Panc1 (cell line): ENCODE measurements around the gene MTUS2.

Experiments used
- POLR2AphosphoS5 ChIP-seq: IDR thresholded peaks from 2 replicates; pipeline ENCODE4 v1.6.1; 2012; ENCODE audit warnings: mild to moderate bottlenecking, low read depth, low read length, moderate library complexity
- TCF7L2 ChIP-seq: IDR thresholded peaks from 2 replicates; pipeline ENCODE4 v1.6.1; 2011; ENCODE audit warnings: mild to moderate bottlenecking, low read depth, low read length, inconsistent platforms
- TF ChIP-seq, protein P1 (sequence below): fragments of 450-650 bp; IDR thresholded peaks from 2 replicates; pipeline ENCODE4 v1.5.1; 2017; ENCODE audit warnings: mild to moderate bottlenecking
- TF ChIP-seq, protein P2 (sequence below), 2 experiments: IDR thresholded peaks; 2 replicates each; pipeline ENCODE4 v1.6.1; 2011 to 2012; ENCODE audit warnings: low read depth in 2 of 2, control low read depth in 1 of 2, low read length in 1 of 2, mild to moderate bottlenecking in 1 of 2, moderate library complexity in 1 of 2; ENCODE audit not compliant: insufficient read depth in 1 of 2

DNA sequence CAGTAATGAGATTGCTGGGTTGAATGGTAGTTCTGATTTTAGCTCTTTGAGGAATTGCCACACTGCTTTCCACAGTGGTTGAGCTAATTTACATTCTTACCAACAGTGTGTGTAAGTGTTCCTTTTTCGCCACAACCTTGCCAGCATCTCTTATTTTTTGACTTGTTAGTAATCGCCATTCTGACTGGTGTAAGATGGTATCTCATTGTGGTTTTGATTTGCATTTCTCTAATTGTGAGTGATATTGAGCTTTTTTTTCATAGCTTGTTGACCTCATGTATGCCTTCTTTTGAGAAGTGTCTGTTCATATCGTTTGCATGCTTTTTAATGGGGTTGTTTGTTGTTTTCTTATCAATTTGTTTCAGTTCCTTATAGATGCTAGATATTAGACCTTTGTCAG is 245.0 kb downstream of the MTUS2 start:
- TF ChIP-seq, protein P1, sequence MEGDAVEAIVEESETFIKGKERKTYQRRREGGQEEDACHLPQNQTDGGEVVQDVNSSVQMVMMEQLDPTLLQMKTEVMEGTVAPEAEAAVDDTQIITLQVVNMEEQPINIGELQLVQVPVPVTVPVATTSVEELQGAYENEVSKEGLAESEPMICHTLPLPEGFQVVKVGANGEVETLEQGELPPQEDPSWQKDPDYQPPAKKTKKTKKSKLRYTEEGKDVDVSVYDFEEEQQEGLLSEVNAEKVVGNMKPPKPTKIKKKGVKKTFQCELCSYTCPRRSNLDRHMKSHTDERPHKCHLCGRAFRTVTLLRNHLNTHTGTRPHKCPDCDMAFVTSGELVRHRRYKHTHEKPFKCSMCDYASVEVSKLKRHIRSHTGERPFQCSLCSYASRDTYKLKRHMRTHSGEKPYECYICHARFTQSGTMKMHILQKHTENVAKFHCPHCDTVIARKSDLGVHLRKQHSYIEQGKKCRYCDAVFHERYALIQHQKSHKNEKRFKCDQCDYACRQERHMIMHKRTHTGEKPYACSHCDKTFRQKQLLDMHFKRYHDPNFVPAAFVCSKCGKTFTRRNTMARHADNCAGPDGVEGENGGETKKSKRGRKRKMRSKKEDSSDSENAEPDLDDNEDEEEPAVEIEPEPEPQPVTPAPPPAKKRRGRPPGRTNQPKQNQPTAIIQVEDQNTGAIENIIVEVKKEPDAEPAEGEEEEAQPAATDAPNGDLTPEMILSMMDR = no peak
- TF ChIP-seq, protein P2, sequence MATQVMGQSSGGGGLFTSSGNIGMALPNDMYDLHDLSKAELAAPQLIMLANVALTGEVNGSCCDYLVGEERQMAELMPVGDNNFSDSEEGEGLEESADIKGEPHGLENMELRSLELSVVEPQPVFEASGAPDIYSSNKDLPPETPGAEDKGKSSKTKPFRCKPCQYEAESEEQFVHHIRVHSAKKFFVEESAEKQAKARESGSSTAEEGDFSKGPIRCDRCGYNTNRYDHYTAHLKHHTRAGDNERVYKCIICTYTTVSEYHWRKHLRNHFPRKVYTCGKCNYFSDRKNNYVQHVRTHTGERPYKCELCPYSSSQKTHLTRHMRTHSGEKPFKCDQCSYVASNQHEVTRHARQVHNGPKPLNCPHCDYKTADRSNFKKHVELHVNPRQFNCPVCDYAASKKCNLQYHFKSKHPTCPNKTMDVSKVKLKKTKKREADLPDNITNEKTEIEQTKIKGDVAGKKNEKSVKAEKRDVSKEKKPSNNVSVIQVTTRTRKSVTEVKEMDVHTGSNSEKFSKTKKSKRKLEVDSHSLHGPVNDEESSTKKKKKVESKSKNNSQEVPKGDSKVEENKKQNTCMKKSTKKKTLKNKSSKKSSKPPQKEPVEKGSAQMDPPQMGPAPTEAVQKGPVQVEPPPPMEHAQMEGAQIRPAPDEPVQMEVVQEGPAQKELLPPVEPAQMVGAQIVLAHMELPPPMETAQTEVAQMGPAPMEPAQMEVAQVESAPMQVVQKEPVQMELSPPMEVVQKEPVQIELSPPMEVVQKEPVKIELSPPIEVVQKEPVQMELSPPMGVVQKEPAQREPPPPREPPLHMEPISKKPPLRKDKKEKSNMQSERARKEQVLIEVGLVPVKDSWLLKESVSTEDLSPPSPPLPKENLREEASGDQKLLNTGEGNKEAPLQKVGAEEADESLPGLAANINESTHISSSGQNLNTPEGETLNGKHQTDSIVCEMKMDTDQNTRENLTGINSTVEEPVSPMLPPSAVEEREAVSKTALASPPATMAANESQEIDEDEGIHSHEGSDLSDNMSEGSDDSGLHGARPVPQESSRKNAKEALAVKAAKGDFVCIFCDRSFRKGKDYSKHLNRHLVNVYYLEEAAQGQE (IDR thresholded peaks at IDR 0.05; ENCODE audit: insufficient read depth in 1 of 2, low read depth in 2 of 2, low read length in 1 of 2) = no peak
- no peak for TF ChIP-seq POLR2AphosphoS5
- TF ChIP-seq TCF7L2 = no peak
